ENCODE results near the gene HIGD1B.

Gene HIGD1B

GRCh38 chr17:44894642-44895041, 47.0 kb downstream of the HIGD1B start:
- TF ChIP-seq TCF12 (IDR thresholded peaks at IDR 0.05; ENCODE audit: low read depth) (no peak), CREB1 (IDR thresholded peaks at IDR 0.05; ENCODE audit: low read depth) (no peak), MAX (IDR thresholded peaks at IDR 0.05) (no peak), EGR1 (IDR thresholded peaks at IDR 0.05) (no peak), EP300 (IDR thresholded peaks at IDR 0.05; ENCODE audit: borderline replicate concordance) (no peak), REST (IDR thresholded peaks at IDR 0.05; ENCODE audit: low read depth) (no peak), USF1 (IDR thresholded peaks at IDR 0.05) (no peak), TAF1 (IDR thresholded peaks at IDR 0.05; ENCODE audit: low read depth) (no peak), NFIC (IDR thresholded peaks at IDR 0.05) (no peak), RAD21 (IDR thresholded peaks at IDR 0.05; ENCODE audit: low read depth) (no peak), CEBPB (IDR thresholded peaks at IDR 0.05) (no peak), TEAD4 (IDR thresholded peaks at IDR 0.05) (no peak), ZBTB7A (IDR thresholded peaks at IDR 0.05; ENCODE audit: low read depth) (no peak), YY1 (IDR thresholded peaks at IDR 0.05; ENCODE audit: low read depth) (no peak)

- no peak for TF ChIP-seq TCF12 (IDR thresholded peaks at IDR 0.05; ENCODE audit: low read depth)
- TF ChIP-seq ZBTB7A (IDR thresholded peaks at IDR 0.05; ENCODE audit: low read depth), result no peak
- no peak for TF ChIP-seq CREB1 (IDR thresholded peaks at IDR 0.05; ENCODE audit: low read depth)
- TF ChIP-seq EGR1 (IDR thresholded peaks at IDR 0.05), result no peak
Measured at GRCh38 chr17:44898768-44899073, 51.0 kb downstream of the HIGD1B start.

GRCh38 chr17:44899074-44899782, 51.5 kb downstream of the HIGD1B start, which contains the start of gene EFTUD2:
Gene EFTUD2 (minus strand): TSS chr17:44899445. CDS start chr17:44894521, 4,924 bp downstream.
- peak; percentile 98 for TF ChIP-seq USF1 (IDR thresholded peaks at IDR 0.05)
- no peak for TF ChIP-seq YY1 (IDR thresholded peaks at IDR 0.05; ENCODE audit: low read depth)
- TF ChIP-seq CREB1 (IDR thresholded peaks at IDR 0.05; ENCODE audit: low read depth), result peak; percentile 90
- TF ChIP-seq RAD21 (IDR thresholded peaks at IDR 0.05; ENCODE audit: low read depth), result no peak
- no peak for TF ChIP-seq CEBPB (IDR thresholded peaks at IDR 0.05)
- peak; percentile 89 for TF ChIP-seq MAX (IDR thresholded peaks at IDR 0.05)
- TF ChIP-seq TEAD4 (IDR thresholded peaks at IDR 0.05), result no peak
- peak; percentile 44; the same call in 1 of the 2 replicates for TF ChIP-seq TAF1 (IDR thresholded peaks at IDR 0.05; ENCODE audit: low read depth)
- TF ChIP-seq NFIC (IDR thresholded peaks at IDR 0.05), result no peak
- TF ChIP-seq REST (IDR thresholded peaks at IDR 0.05; ENCODE audit: low read depth), result no peak
- TF ChIP-seq EP300 (IDR thresholded peaks at IDR 0.05; ENCODE audit: borderline replicate concordance), result no peak
- no peak for TF ChIP-seq EGR1 (IDR thresholded peaks at IDR 0.05)
